Activated B cell treated with CpG ODN at 0.5 μM for 24 hours (primary cell): ENCODE data around the gene PCGF3. TPM values are rescaled to one million over a fixed set of nuclear protein-coding genes. Genes with fewer than 3 reads are reported as not detected.

Experiments
- ATAC-seq: fragments of 200-7000 bp; cut with Tn5 transposase; one replicate; pipeline ENCODE4 v1.10.0; 2021; ENCODE audit warnings: low read depth, mild to moderate bottlenecking, moderate library complexity
- CTCF ChIA-PET: fragments of 350-600 bp; sonication (Branson Sonifier 250); formaldehyde crosslinking; loops from one replicate; lab custom pipeline; 2021; ENCODE audit warnings: antibody characterized with exemption; lab: Charles Lee
- POLR2A ChIA-PET: fragments of 350-600 bp; sonication (Branson Sonifier 250); formaldehyde crosslinking; loops from one replicate; lab custom pipeline; 2021; ENCODE audit warnings: antibody characterized with exemption; lab: Charles Lee
- DNase-seq: peaks from one replicate; pipeline ENCODE4 v3.0.0; 2022
- H3K27ac Mint-ChIP-seq: one replicate; pipeline ENCODE4 v1.8.0; 2020; ENCODE audit warnings: mixed read lengths
- H3K27me3 Mint-ChIP-seq: one replicate; pipeline ENCODE4 v1.8.0; 2021; ENCODE audit warnings: mixed read lengths
- H3K36me3 Mint-ChIP-seq: one replicate; pipeline ENCODE4 v1.8.0; 2021; ENCODE audit warnings: low read depth, mixed read lengths
- H3K4me1 Mint-ChIP-seq: one replicate; pipeline ENCODE4 v1.8.0; 2021; ENCODE audit warnings: mixed read lengths
- H3K4me3 Mint-ChIP-seq: one replicate; pipeline ENCODE4 v1.8.0; 2020; ENCODE audit warnings: mild to moderate bottlenecking, mixed read lengths
- H3K9me3 Mint-ChIP-seq: one replicate; pipeline ENCODE4 v1.8.0; 2020; ENCODE audit warnings: mixed read lengths
- CTCF ChIP-seq: fragments of 200-600 bp; IDR thresholded peaks from one replicate; pipeline ENCODE4 v1.8.0; 2022; ENCODE audit warnings: antibody characterized with exemption, mild to moderate bottlenecking
- intact Hi-C: fragments of 100-400 bp; cut with micrococcal nuclease; formaldehyde crosslinking; loops from one replicate; pipeline ENCODE4 v1.15.1; 2024
- total RNA-seq: library from RNA; stranded (reverse); gene quantifications from 2 replicates; pipeline ENCODE4 v1.2.3, GENCODE V29; 2022

PCGF3 gene
- 51.3 and 59.2 TPM in 2 replicates for total RNA-seq

GRCh38 chr4:705278-706082 lies at the start of gene PCGF3:
TSS of gene PCGF3 (plus strand) at chr4:705832. CDS start at chr4:733681, 27,849 bp downstream.
- CTCF ChIA-PET: no interaction called here
- TF ChIP-seq CTCF: no peak
- DNase-seq (peak; percentile 95), ATAC-seq (peak; percentile 97)
- POLR2A ChIA-PET: interaction anchor here (0.6 to 0.9 kb wide), 2 partner anchors 25 to 282 kb away, joined by 3 read pairs; no protein-coding TSS in a partner anchor
- no peaks in the 10 kb centered on the region for H3K9me3 Mint-ChIP-seq
- peaks cover 35% of the 10 kb centered on the region for H3K4me1 Mint-ChIP-seq
- peak within 1 kb of the TSS; percentile 76 for H3K27ac Mint-ChIP-seq
- intact Hi-C loops: loop anchor here (1.0 to 5.0 kb wide), 5 partner anchors 31 to 268 kb away; partner anchors contain the start of genes ATP5ME, DGKQ and MYL5
- H3K36me3 Mint-ChIP-seq: peaks cover 8% of the 10 kb centered on the region
- H3K4me3 Mint-ChIP-seq: peak within 1 kb of the TSS; percentile 87
- H3K27me3 Mint-ChIP-seq: no peaks in the 10 kb centered on the region

GRCh38 chr4:656436-657337 lies 48.9 kb upstream of the PCGF3 start:
- ATAC-seq (no peak), DNase-seq (no peak)
- Mint-ChIP-seq H3K4me3 (no peak overlapping the region), H3K27me3 (no peaks in the 10 kb centered on the region), H3K9me3 (no peaks in the 10 kb centered on the region), H3K27ac (no peak overlapping the region), H3K4me1 (no peaks in the 10 kb centered on the region), H3K36me3 (peaks cover 11% of the 10 kb centered on the region)
- ChIA-PET CTCF (no interaction called here), POLR2A (no interaction called here)
- TF ChIP-seq CTCF: no peak
- intact Hi-C loops: no loop called here

GRCh38 chr4:657338-657833 lies 48.2 kb upstream of the PCGF3 start:
- no peak for ATAC-seq
- no peak overlapping the region for H3K4me3 Mint-ChIP-seq
- peaks cover 12% of the 10 kb centered on the region for H3K36me3 Mint-ChIP-seq
- ChIA-PET CTCF (no interaction called here), POLR2A (no interaction called here)
- TF ChIP-seq CTCF: no peak
- no peak overlapping the region for H3K27ac Mint-ChIP-seq
- no peaks in the 10 kb centered on the region for H3K9me3 Mint-ChIP-seq
- intact Hi-C loops: no loop called here
- no peaks in the 10 kb centered on the region for H3K27me3 Mint-ChIP-seq
- no peaks in the 10 kb centered on the region for H3K4me1 Mint-ChIP-seq
- no peak for DNase-seq

- peaks cover 2% of the 10 kb centered on the region for H3K4me1 Mint-ChIP-seq
- no peak for TF ChIP-seq CTCF
- no peaks in the 10 kb centered on the region for H3K9me3 Mint-ChIP-seq
- ATAC-seq: no peak
- intact Hi-C loops: no loop called here
- ChIA-PET CTCF (no interaction called here), POLR2A (no interaction called here)
- no peak overlapping the region for H3K4me3 Mint-ChIP-seq
- no peak overlapping the region for H3K27ac Mint-ChIP-seq
- DNase-seq: no peak
- no peaks in the 10 kb centered on the region for H3K27me3 Mint-ChIP-seq
- peaks cover 12% of the 10 kb centered on the region for H3K36me3 Mint-ChIP-seq
These were observed 47.6 kb upstream of the PCGF3 start for GRCh38 chr4:657834-658667.
